Breast epithelium (tissue), 4 donors: Measurements from ENCODE around the gene CFAP298. TPM values are rescaled to one million over a fixed set of nuclear protein-coding genes. Genes with fewer than 3 reads are reported as not detected.

Experiments
- DNase-seq, 2 donors: peaks; one replicate each; pipeline ENCODE4 v3.0.0-alpha.2; 2019; ENCODE audit warnings: low spot score in 2 of 2
- H3K27ac ChIP-seq, 2 donors: fragments of 200-600 bp; sonication (generic) in 1 of 2; one replicate each; pipeline ENCODE4 v1.5.1; 2016 to 2019; ENCODE audit warnings: mild to moderate bottlenecking in 1 of 2
- H3K27me3 ChIP-seq, 2 donors: fragments of 200-600 bp; sonication (generic) in 1 of 2; one replicate each; pipeline versions ENCODE4 v1.5.1 to v1.6.0; 2017 to 2019; ENCODE audit warnings: control low read depth in 1 of 2, mild to moderate bottlenecking in 1 of 2
- H3K36me3 ChIP-seq: fragments of 200-600 bp; one replicate; pipeline ENCODE4 v1.5.1; 2019
- H3K4me1 ChIP-seq, 2 donors: fragments of 200-600 bp; sonication (generic); one replicate each; pipeline ENCODE4 v1.5.1; 2016 to 2019; ENCODE audit warnings: control low read depth in 1 of 2
- H3K4me3 ChIP-seq, 3 donors: fragments of 200-600 bp; sonication (generic); 1 replicate in 2 of 3; 2 replicates in 1 of 3; pipeline ENCODE4 v1.5.1; 2016 to 2019; ENCODE audit warnings: mild to moderate bottlenecking in 3 of 3, moderate library complexity in 2 of 3
- H3K9me3 ChIP-seq, 2 donors: fragments of 200-600 bp; sonication (generic) in 1 of 2; one replicate each; pipeline ENCODE4 v1.5.1; 2016 to 2019; ENCODE audit warnings: control low read depth in 1 of 2
- CTCF ChIP-seq, 3 donors: fragments of 450-650 bp; IDR thresholded peaks; one replicate each; pipeline ENCODE4 v1.5.1; 2016 to 2017; ENCODE audit warnings: antibody characterized with exemption in 3 of 3, mild to moderate bottlenecking in 3 of 3, moderate library complexity in 3 of 3
- POLR2A ChIP-seq: fragments of 450-650 bp; IDR thresholded peaks from one replicate; pipeline ENCODE4 v1.6.1; 2016; ENCODE audit warnings: antibody characterized with exemption, mild to moderate bottlenecking, moderate library complexity
- POLR2AphosphoS5 ChIP-seq, 3 donors: sonication (generic); formaldehyde crosslinking; IDR thresholded peaks; one replicate each; pipeline ENCODE4 v1.6.1; 2017; ENCODE audit warnings: antibody characterized with exemption in 3 of 3
- intact Hi-C: fragments of 100-400 bp; cut with DNase I; formaldehyde crosslinking; loops from one replicate; pipeline ENCODE4 v1.15.1; 2023; ENCODE audit warnings: low total_unique reads
- total RNA-seq, 3 donors: library from RNA; depleted of rRNA; stranded (reverse); fragments of >200 nt; gene quantifications; one replicate each; pipeline ENCODE4 v1.1.0, GENCODE V29; 2016

CFAP298 gene
- total RNA-seq, 3 donors from 2014 or later: 16.8 to 38.2 (median 36.1) TPM

GRCh38 chr21:32560896-32561295, 51.3 kb downstream of the CFAP298 start:
- Histone ChIP-seq H3K27ac (no peak overlapping the region), H3K9me3 (no peaks in the 10 kb centered on the region), H3K36me3 (no peaks in the 10 kb centered on the region), H3K4me3 (no peak overlapping the region), H3K27me3 (no peaks in the 10 kb centered on the region), H3K4me1 (no peaks in the 10 kb centered on the region)
- TF ChIP-seq POLR2A (no peak), POLR2AphosphoS5 (IDR thresholded peaks at IDR 0.05) (no peak), CTCF (IDR thresholded peaks at IDR 0.05) (no peak)
- DNase-seq: no peak
- intact Hi-C loops: loop anchor here (5.0 kb wide), 1 partner anchor 159 kb away; no protein-coding TSS in a partner anchor

GRCh38 chr21:32559006-32559610, 53.1 kb downstream of the CFAP298 start:
- TF ChIP-seq POLR2A (no peak), POLR2AphosphoS5 (IDR thresholded peaks at IDR 0.05) (no peak), CTCF (IDR thresholded peaks at IDR 0.05) (no peak)
- H3K9me3 ChIP-seq: no peaks in the 10 kb centered on the region
- no peaks in the 10 kb centered on the region for H3K36me3 ChIP-seq
- H3K4me1 ChIP-seq: no peaks in the 10 kb centered on the region
- no peak for DNase-seq
- no peak overlapping the region for H3K4me3 ChIP-seq
- no peak overlapping the region for H3K27ac ChIP-seq
- no peaks in the 10 kb centered on the region for H3K27me3 ChIP-seq
- intact Hi-C loops: no loop called here

- no peak overlapping the region for H3K4me3 ChIP-seq
- no peaks in the 10 kb centered on the region for H3K4me1 ChIP-seq
- TF ChIP-seq POLR2A: no peak
- no peak for TF ChIP-seq CTCF (IDR thresholded peaks at IDR 0.05)
- no peak for TF ChIP-seq POLR2AphosphoS5 (IDR thresholded peaks at IDR 0.05)
- intact Hi-C loops: no loop called here
- no peak overlapping the region for H3K27ac ChIP-seq
- no peak for DNase-seq
- H3K36me3 ChIP-seq: no peaks in the 10 kb centered on the region
- no peaks in the 10 kb centered on the region for H3K27me3 ChIP-seq
- no peaks in the 10 kb centered on the region for H3K9me3 ChIP-seq
These were observed 54.1 kb downstream of the CFAP298 start for GRCh38 chr21:32558106-32558505.

GRCh38 chr21:32554832-32555638, 57.1 kb downstream of the CFAP298 start:
- H3K4me3 ChIP-seq: no peak overlapping the region
- H3K4me1 ChIP-seq: no peaks in the 10 kb centered on the region
- no peak overlapping the region for H3K27ac ChIP-seq
- no peak for TF ChIP-seq POLR2A
- TF ChIP-seq CTCF (IDR thresholded peaks at IDR 0.05): no peak
- no peak for TF ChIP-seq POLR2AphosphoS5 (IDR thresholded peaks at IDR 0.05)
- no peaks in the 10 kb centered on the region for H3K36me3 ChIP-seq
- intact Hi-C loops: no loop called here
- no peaks in the 10 kb centered on the region for H3K9me3 ChIP-seq
- DNase-seq: no peak
- no peaks in the 10 kb centered on the region for H3K27me3 ChIP-seq

GRCh38 chr21:32549886-32550285, 62.3 kb downstream of the CFAP298 start:
- H3K27me3 ChIP-seq: no peaks in the 10 kb centered on the region
- H3K27ac ChIP-seq: no peak overlapping the region
- TF ChIP-seq CTCF (IDR thresholded peaks at IDR 0.05): no peak
- no peaks in the 10 kb centered on the region for H3K9me3 ChIP-seq
- H3K4me3 ChIP-seq: no peak overlapping the region
- intact Hi-C loops: no loop called here
- H3K36me3 ChIP-seq: no peaks in the 10 kb centered on the region
- H3K4me1 ChIP-seq: no peaks in the 10 kb centered on the region
- DNase-seq: no peak
